Keratinocyte (primary cell): Measurements from ENCODE around the gene LYVE1.

Experiments used
- CTCF ChIP-seq, 3 experiments: IDR thresholded peaks in 1 of 3; conservative IDR thresholded peaks in 1 of 3; optimal IDR thresholded peaks in 1 of 3; 2 replicates in 2 of 3; 3 replicates in 1 of 3; pipeline versions ENCODE3 to v1.5.1; 2011; ENCODE audit warnings: low read length in 3 of 3, mild to moderate bottlenecking in 3 of 3, moderate library complexity in 2 of 3, control low read depth in 1 of 3, inconsistent platforms in 1 of 3; ENCODE audit not compliant: insufficient read depth in 2 of 3; ENCODE audit errors: extremely low read depth in 1 of 3
- EZH2 ChIP-seq: IDR thresholded peaks from one replicate; pipeline ENCODE4 v1.6.1; 2012; ENCODE audit warnings: inconsistent platforms, mild to moderate bottlenecking, low read length, moderate library complexity

GRCh38 chr11:10568486-10568941 is at the start of gene LYVE1:
- TF ChIP-seq CTCF (optimal IDR thresholded peaks at IDR 0.05 in 1 of 3, IDR thresholded peaks at IDR 0.05 in 1 of 3, conservative IDR thresholded peaks at IDR 0.05 in 1 of 3; ENCODE audit: extremely low read depth in 1 of 3, insufficient read depth in 2 of 3, low read length in 3 of 3) (no peak), EZH2 (no peak)
